ENCODE results near the gene RPP25.

DNA sequence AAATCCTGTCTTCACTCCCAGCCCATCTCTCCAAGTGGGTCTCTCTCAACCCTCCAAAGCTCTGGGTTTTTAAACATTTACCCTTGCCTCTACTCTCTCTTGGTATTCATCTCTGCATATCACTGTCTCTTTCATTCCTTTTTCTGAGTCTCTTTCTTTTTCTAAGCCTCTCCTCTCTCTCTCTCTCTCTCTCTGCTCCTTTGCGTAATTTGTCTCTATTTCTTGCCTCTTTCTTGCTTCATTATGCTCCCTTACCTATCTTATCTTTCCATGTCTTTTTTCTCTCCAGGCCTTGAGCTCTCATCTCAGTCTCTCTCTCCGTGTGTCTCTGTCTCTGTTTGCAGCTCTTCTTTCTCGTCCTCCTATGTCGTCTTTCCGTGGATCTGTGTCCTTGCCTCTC lies 38.1 kb upstream of the RPP25 start:
- TF ChIP-seq, protein P1, sequence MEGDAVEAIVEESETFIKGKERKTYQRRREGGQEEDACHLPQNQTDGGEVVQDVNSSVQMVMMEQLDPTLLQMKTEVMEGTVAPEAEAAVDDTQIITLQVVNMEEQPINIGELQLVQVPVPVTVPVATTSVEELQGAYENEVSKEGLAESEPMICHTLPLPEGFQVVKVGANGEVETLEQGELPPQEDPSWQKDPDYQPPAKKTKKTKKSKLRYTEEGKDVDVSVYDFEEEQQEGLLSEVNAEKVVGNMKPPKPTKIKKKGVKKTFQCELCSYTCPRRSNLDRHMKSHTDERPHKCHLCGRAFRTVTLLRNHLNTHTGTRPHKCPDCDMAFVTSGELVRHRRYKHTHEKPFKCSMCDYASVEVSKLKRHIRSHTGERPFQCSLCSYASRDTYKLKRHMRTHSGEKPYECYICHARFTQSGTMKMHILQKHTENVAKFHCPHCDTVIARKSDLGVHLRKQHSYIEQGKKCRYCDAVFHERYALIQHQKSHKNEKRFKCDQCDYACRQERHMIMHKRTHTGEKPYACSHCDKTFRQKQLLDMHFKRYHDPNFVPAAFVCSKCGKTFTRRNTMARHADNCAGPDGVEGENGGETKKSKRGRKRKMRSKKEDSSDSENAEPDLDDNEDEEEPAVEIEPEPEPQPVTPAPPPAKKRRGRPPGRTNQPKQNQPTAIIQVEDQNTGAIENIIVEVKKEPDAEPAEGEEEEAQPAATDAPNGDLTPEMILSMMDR (IDR thresholded peaks at IDR 0.05; ENCODE audit: low read depth, low read length): no peak
- no peak for TF ChIP-seq EZH2phosphoT487 (IDR thresholded peaks at IDR 0.05; ENCODE audit: low read depth)

Data from OCI-LY3 (cell line).